Fibroblast of the aortic adventitia (primary cell): ENCODE data around the gene IRAK1. TPM values are rescaled to one million over a fixed set of nuclear protein-coding genes. Genes with fewer than 3 reads are reported as not detected.

Experiments used
- DNase-seq: peaks from one replicate; pipeline ENCODE4 v3.0.0-alpha.2; 2010; ENCODE audit warnings: low read depth
- H3K4me3 ChIP-seq: 2 replicates; pipeline ENCODE4 v1.5.1; 2011; ENCODE audit warnings: low read depth, mild to moderate bottlenecking, control low read depth, low read length, moderate library complexity
- CTCF ChIP-seq: IDR thresholded peaks from 2 replicates; pipeline ENCODE4 v1.5.1; 2011; ENCODE audit warnings: mild to moderate bottlenecking, low read length, control low read depth, inconsistent platforms; ENCODE audit not compliant: insufficient read depth
- total RNA-seq: library from RNA; depleted of rRNA; stranded (reverse); fragments of >200 nt; gene quantifications from 2 replicates; pipeline ENCODE4 v1.2.3, GENCODE V29; 2012; ENCODE audit warnings: low replicate concordance

Gene IRAK1
- total RNA-seq, 1 donor = 80.5 TPM

GRCh38 chrX:154022108-154022507, 2.4 kb upstream of the IRAK1 start:
- TF ChIP-seq CTCF = no peak
- DNase-seq = no peak
- no peak overlapping the region for H3K4me3 ChIP-seq

GRCh38 chrX:154021131-154021611, 1.5 kb upstream of the IRAK1 start:
- H3K4me3 ChIP-seq = no peak overlapping the region
- no peak for TF ChIP-seq CTCF
- DNase-seq = peak; percentile 43

GRCh38 chrX:154020536-154021115, 924 bp upstream of the IRAK1 start:
- TF ChIP-seq CTCF = no peak
- peak overlapping the region; percentile 60 for H3K4me3 ChIP-seq
- DNase-seq = no peak

- no peak for TF ChIP-seq CTCF
- H3K4me3 ChIP-seq = peak overlapping the region; percentile 69
- no peak for DNase-seq
Observed at GRCh38 chrX:154019061-154019621, 561 bp downstream of the IRAK1 start.

- peak overlapping the region; percentile 69 for H3K4me3 ChIP-seq
- no peak for TF ChIP-seq CTCF
- no peak for DNase-seq
Observed at GRCh38 chrX:154018518-154019060, 1.1 kb downstream of the IRAK1 start.

- no peak for DNase-seq
- H3K4me3 ChIP-seq = peak overlapping the region; percentile 69
Observed at GRCh38 chrX:154017766-154018517, 1.8 kb downstream of the IRAK1 start.

More at GRCh38 chrX:154017766-154018517, 1.8 kb downstream of the IRAK1 start:
- no peak for TF ChIP-seq CTCF
